Measurements from ENCODE around the gene CHEK1.

DNA sequence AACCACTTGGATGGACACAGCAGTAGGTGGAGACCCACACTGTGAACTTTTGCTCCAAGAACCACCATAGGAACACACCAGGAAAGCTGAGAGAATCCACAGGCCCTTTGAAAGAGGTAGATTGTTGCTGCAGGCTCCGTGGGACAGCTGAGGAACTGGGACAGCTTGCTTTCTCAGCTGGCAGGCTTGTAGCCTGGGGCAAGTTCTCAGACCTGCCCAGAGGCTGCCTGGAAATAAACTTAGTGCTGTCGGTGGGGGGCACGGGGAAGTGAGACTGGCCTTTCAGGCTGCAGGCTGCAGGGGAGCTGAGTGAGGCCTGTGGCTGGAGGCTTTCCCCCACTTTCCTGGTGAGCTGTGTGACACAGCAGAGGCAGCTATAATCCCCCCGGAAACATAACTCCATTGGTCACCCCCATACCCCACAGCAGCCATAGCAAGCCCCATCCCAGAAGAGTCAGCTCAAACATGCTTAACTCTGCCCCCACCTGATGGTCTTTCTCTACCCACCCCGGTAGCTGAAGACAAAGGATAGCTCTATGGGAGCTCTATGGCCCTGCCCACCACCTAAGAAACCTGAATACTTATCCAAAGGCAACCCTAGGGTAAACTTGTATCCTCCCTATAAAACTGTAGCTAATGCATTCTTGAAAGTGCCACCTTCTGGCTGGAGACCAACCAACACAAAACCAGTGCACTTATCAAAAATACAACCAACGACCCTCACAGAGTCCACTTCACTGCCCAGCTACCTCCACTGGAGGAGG lies 77.1 kb downstream of the CHEK1 start:
- TF ChIP-seq, protein P1, sequence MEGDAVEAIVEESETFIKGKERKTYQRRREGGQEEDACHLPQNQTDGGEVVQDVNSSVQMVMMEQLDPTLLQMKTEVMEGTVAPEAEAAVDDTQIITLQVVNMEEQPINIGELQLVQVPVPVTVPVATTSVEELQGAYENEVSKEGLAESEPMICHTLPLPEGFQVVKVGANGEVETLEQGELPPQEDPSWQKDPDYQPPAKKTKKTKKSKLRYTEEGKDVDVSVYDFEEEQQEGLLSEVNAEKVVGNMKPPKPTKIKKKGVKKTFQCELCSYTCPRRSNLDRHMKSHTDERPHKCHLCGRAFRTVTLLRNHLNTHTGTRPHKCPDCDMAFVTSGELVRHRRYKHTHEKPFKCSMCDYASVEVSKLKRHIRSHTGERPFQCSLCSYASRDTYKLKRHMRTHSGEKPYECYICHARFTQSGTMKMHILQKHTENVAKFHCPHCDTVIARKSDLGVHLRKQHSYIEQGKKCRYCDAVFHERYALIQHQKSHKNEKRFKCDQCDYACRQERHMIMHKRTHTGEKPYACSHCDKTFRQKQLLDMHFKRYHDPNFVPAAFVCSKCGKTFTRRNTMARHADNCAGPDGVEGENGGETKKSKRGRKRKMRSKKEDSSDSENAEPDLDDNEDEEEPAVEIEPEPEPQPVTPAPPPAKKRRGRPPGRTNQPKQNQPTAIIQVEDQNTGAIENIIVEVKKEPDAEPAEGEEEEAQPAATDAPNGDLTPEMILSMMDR (IDR thresholded peaks at IDR 0.05) = no peak
- no peak for TF ChIP-seq POLR2A (IDR thresholded peaks at IDR 0.05)

Data from right lobe of liver (tissue), 4 donors.